SU-DHL-6 (cell line): ENCODE measurements around the gene GPAM.

Experiments
- H2AFZ ChIP-seq: fragments of 200-600 bp; sonication (generic); 2 replicates; pipeline ENCODE4 v1.6.1; 2014; ENCODE audit warnings: low read depth, mild to moderate bottlenecking, moderate library complexity, mixed read lengths, antibody characterized with exemption, low read length; ENCODE audit not compliant: severe bottlenecking
- H3F3A ChIP-seq: fragments of 200-600 bp; shearing (Covaris generic); 2 replicates; pipeline ENCODE4 v1.6.0; 2016; ENCODE audit warnings: antibody characterized with exemption, mild to moderate bottlenecking; ENCODE audit not compliant: insufficient read depth
- H3K27ac ChIP-seq: fragments of 200-600 bp; sonication (generic); 2 replicates; pipeline ENCODE4 v1.5.1; 2016; ENCODE audit warnings: low read depth, mild to moderate bottlenecking, low read length, moderate library complexity, mixed read lengths
- H3K27me3 ChIP-seq: fragments of 200-600 bp; sonication (generic), shearing (Covaris generic); 2 replicates; pipeline ENCODE4 v1.6.0; 2014; ENCODE audit warnings: mild to moderate bottlenecking, low read length
- H3K36me3 ChIP-seq: fragments of 200-600 bp; sonication (generic); 2 replicates; pipeline ENCODE4 v1.6.1; 2014; ENCODE audit warnings: mild to moderate bottlenecking, low read length, mixed read lengths
- H3K4me2 ChIP-seq: fragments of 300-600, 200-600 bp; shearing (Covaris generic), sonication (generic); 2 replicates; pipeline ENCODE4 v1.6.0; 2014; ENCODE audit warnings: low read length, low read depth, mild to moderate bottlenecking; ENCODE audit not compliant: poor library complexity, severe bottlenecking
- H3K4me3 ChIP-seq: fragments of 200-600 bp; sonication (generic); 2 replicates; pipeline ENCODE4 v1.5.1; 2014; ENCODE audit warnings: antibody characterized with exemption, low read length, mild to moderate bottlenecking, mixed read lengths; ENCODE audit not compliant: insufficient read depth, poor library complexity, severe bottlenecking
- H3K79me2 ChIP-seq: fragments of 200-600 bp; sonication (generic); 2 replicates; pipeline ENCODE4 v1.6.1; 2014; ENCODE audit warnings: mild to moderate bottlenecking, low read length, moderate library complexity; ENCODE audit not compliant: insufficient read depth
- H3K9ac ChIP-seq: fragments of 200-600 bp; sonication (generic); 2 replicates; pipeline ENCODE4 v1.7.0; 2014; ENCODE audit warnings: mild to moderate bottlenecking, low read length
- H3K9me2 ChIP-seq: fragments of 200-600 bp; sonication (generic); replicated peaks from 2 replicates; pipeline ENCODE4 v1.6.1; 2014; ENCODE audit warnings: low read length; ENCODE audit not compliant: insufficient read depth
- H3K9me3 ChIP-seq: fragments of 200-600 bp; sonication (generic); 2 replicates; pipeline ENCODE4 v1.6.1; 2014; ENCODE audit warnings: low read length, mixed read lengths; ENCODE audit not compliant: insufficient read depth
- H4K20me1 ChIP-seq: fragments of 200-600 bp; sonication (generic); 2 replicates; pipeline ENCODE4 v1.6.1; 2014; ENCODE audit warnings: low read depth, mild to moderate bottlenecking, antibody characterized with exemption, low read length, moderate library complexity, mixed read lengths
- EZH2phosphoT487 ChIP-seq: fragments of 200-600 bp; sonication (generic), shearing (Covaris generic); conservative IDR thresholded peaks from 2 replicates; pipeline ENCODE4 v1.6.1; 2018; ENCODE audit warnings: mild to moderate bottlenecking, antibody characterized with exemption, low read length, moderate library complexity, mixed read lengths
- TF ChIP-seq, protein P1 (sequence below): fragments of 200-600 bp; sonication (generic); IDR thresholded peaks from one replicate; pipeline ENCODE4 v1.5.1; 2017; ENCODE audit warnings: antibody characterized with exemption, mild to moderate bottlenecking, low read length, moderate library complexity; ENCODE audit not compliant: insufficient read depth, poor library complexity, severe bottlenecking

GPAM gene

GRCh38 chr10:112145263-112145662 is 38.3 kb downstream of the GPAM start:
- Histone ChIP-seq H3K9ac (no peak overlapping the region), H3F3A (no peaks in the 10 kb centered on the region), H3K27me3 (no peaks in the 10 kb centered on the region), H3K9me3 (no peaks in the 10 kb centered on the region), H3K36me3 (no peaks in the 10 kb centered on the region), H4K20me1 (no peaks in the 10 kb centered on the region), H2AFZ (no peak overlapping the region), H3K27ac (no peak overlapping the region), H3K4me3 (no peak overlapping the region), H3K79me2 (no peaks in the 10 kb centered on the region), H3K4me2 (no peak overlapping the region), H3K9me2 (no peaks in the 10 kb centered on the region)
- no peak for TF ChIP-seq EZH2phosphoT487
- TF ChIP-seq, protein P1, sequence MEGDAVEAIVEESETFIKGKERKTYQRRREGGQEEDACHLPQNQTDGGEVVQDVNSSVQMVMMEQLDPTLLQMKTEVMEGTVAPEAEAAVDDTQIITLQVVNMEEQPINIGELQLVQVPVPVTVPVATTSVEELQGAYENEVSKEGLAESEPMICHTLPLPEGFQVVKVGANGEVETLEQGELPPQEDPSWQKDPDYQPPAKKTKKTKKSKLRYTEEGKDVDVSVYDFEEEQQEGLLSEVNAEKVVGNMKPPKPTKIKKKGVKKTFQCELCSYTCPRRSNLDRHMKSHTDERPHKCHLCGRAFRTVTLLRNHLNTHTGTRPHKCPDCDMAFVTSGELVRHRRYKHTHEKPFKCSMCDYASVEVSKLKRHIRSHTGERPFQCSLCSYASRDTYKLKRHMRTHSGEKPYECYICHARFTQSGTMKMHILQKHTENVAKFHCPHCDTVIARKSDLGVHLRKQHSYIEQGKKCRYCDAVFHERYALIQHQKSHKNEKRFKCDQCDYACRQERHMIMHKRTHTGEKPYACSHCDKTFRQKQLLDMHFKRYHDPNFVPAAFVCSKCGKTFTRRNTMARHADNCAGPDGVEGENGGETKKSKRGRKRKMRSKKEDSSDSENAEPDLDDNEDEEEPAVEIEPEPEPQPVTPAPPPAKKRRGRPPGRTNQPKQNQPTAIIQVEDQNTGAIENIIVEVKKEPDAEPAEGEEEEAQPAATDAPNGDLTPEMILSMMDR, result no peak

DNA sequence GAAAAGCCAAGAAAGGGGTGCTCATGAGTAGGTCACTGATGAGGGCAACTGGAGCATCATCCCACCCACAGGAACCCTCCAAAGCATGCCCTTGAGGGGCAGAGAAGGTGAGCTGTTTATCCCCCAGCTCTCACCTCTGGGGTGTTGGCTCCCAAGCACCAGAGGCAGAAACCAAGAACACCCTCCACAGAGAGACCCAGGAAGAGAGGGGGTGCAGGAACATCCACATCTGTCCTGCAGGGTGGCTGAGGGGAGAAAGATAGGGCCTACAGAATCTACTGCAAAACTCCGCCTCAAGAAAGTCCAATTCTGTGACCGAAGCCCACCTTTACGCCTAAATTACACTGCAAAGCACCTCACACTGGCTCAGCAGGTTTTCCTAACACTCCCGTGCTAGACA is 40.1 kb downstream of the GPAM start:
- Histone ChIP-seq H3K36me3 (no peaks in the 10 kb centered on the region), H3K27ac (no peak overlapping the region), H3K9ac (no peak overlapping the region), H4K20me1 (no peaks in the 10 kb centered on the region), H3K9me2 (no peaks in the 10 kb centered on the region), H3K9me3 (no peaks in the 10 kb centered on the region), H3F3A (no peaks in the 10 kb centered on the region), H3K4me2 (no peak overlapping the region), H3K79me2 (no peaks in the 10 kb centered on the region), H2AFZ (no peak overlapping the region), H3K4me3 (no peak overlapping the region), H3K27me3 (no peaks in the 10 kb centered on the region)
- no peak for TF ChIP-seq EZH2phosphoT487
- TF ChIP-seq, protein P1, result no peak

GRCh38 chr10:112141292-112141691 is 42.3 kb downstream of the GPAM start:
- Histone ChIP-seq H3K36me3 (no peaks in the 10 kb centered on the region), H3K4me2 (no peak overlapping the region), H2AFZ (no peak overlapping the region), H3K4me3 (no peak overlapping the region), H3K9ac (no peak overlapping the region), H3K9me3 (no peaks in the 10 kb centered on the region), H3K9me2 (no peaks in the 10 kb centered on the region), H3F3A (no peaks in the 10 kb centered on the region), H3K27ac (no peak overlapping the region), H4K20me1 (no peaks in the 10 kb centered on the region), H3K27me3 (no peaks in the 10 kb centered on the region), H3K79me2 (no peaks in the 10 kb centered on the region)
- TF ChIP-seq EZH2phosphoT487, result no peak
- TF ChIP-seq, protein P1, result no peak
